Measurements from ENCODE around the gene TLR4. TPM values are rescaled to one million over a fixed set of nuclear protein-coding genes. Genes with fewer than 3 reads are reported as not detected.

Gene TLR4
- polyA plus RNA-seq, 1 donor from 2014 or later, result 0.07 TPM

DNA sequence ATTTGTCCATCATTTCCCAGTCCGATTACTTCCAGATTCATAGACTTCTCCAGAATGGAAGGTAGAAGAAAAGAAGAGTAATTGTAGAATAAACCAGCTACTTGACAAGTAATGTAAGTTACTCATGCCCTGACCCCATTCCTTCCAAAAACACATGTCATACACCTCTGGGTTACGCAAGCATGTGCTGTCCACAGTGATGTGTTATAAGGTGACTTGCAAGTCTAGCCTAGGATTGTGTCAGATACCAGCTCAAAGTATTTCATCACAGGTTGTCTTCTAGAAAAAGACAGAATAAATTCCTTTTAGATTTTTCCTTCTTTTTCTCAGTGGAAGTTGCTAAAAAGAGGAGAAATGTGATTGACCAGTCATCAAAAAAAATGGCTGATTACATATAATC is 8.0 kb upstream of the TLR4 start:
- H3K27me3 ChIP-seq (ENCODE audit: insufficient read depth, low read depth, low read length), result no peaks in the 10 kb centered on the region
- H2AFZ ChIP-seq (ENCODE audit: low read depth, low read length), result no peak overlapping the region
- H3K79me2 ChIP-seq (replicated peaks; ENCODE audit: insufficient read depth, low read length), result no peaks in the 10 kb centered on the region
- H3K27ac ChIP-seq (ENCODE audit: low read length), result no peak overlapping the region
- no peak overlapping the region for H3K4me3 ChIP-seq (ENCODE audit: low read length)
- TF ChIP-seq MXI1 (conservative IDR thresholded peaks at IDR 0.05; ENCODE audit: poor library complexity, severe bottlenecking), result no peak
- TF ChIP-seq, protein P1, sequence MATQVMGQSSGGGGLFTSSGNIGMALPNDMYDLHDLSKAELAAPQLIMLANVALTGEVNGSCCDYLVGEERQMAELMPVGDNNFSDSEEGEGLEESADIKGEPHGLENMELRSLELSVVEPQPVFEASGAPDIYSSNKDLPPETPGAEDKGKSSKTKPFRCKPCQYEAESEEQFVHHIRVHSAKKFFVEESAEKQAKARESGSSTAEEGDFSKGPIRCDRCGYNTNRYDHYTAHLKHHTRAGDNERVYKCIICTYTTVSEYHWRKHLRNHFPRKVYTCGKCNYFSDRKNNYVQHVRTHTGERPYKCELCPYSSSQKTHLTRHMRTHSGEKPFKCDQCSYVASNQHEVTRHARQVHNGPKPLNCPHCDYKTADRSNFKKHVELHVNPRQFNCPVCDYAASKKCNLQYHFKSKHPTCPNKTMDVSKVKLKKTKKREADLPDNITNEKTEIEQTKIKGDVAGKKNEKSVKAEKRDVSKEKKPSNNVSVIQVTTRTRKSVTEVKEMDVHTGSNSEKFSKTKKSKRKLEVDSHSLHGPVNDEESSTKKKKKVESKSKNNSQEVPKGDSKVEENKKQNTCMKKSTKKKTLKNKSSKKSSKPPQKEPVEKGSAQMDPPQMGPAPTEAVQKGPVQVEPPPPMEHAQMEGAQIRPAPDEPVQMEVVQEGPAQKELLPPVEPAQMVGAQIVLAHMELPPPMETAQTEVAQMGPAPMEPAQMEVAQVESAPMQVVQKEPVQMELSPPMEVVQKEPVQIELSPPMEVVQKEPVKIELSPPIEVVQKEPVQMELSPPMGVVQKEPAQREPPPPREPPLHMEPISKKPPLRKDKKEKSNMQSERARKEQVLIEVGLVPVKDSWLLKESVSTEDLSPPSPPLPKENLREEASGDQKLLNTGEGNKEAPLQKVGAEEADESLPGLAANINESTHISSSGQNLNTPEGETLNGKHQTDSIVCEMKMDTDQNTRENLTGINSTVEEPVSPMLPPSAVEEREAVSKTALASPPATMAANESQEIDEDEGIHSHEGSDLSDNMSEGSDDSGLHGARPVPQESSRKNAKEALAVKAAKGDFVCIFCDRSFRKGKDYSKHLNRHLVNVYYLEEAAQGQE (IDR thresholded peaks at IDR 0.05; ENCODE audit: borderline replicate concordance), result no peak
- no peak for TF ChIP-seq RAD21 (conservative IDR thresholded peaks at IDR 0.05)
- no peak for TF ChIP-seq EP300 (conservative IDR thresholded peaks at IDR 0.05; ENCODE audit: poor library complexity, severe bottlenecking)
- TF ChIP-seq TAF1 (IDR thresholded peaks at IDR 0.05; ENCODE audit: low read depth), result no peak
- peaks cover 5% of the 10 kb centered on the region for H3K9me3 ChIP-seq (ENCODE audit: low read length)
- H3K9ac ChIP-seq (ENCODE audit: low read length), result no peak overlapping the region
- no peaks in the 10 kb centered on the region for H3K9me2 ChIP-seq (ENCODE audit: insufficient read depth, low read length)
- H3K4me2 ChIP-seq (ENCODE audit: low read length), result no peak overlapping the region
- H3F3A ChIP-seq (ENCODE audit: insufficient read depth, low read length, poor library complexity, severe bottlenecking), result no peaks in the 10 kb centered on the region
- no peaks in the 10 kb centered on the region for H4K20me1 ChIP-seq (ENCODE audit: insufficient read depth)
- no peaks in the 10 kb centered on the region for H3K36me3 ChIP-seq (ENCODE audit: insufficient read depth, low read length)

DNA sequence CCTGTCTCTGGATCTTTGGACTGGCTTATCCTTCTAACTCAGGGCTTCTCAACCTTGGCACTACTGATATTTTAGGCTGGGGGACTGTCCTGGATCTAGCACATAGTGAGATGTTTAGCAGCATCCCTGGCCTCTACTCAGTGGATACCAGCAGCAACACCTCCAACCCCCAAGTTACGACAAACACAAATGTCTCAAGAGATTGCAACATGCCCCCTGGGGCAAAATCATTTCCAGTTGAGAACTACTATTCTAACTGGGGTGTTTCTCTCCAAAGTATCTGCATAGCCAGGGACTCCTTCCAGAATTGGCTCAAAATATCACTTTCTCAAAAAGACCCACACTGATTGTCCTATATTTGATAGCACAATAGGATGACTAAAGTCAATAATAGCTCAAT is 7.2 kb upstream of the TLR4 start:
- no peaks in the 10 kb centered on the region for H4K20me1 ChIP-seq (ENCODE audit: insufficient read depth)
- peaks cover 5% of the 10 kb centered on the region for H3K9me3 ChIP-seq (ENCODE audit: low read length)
- TF ChIP-seq, protein P1 (IDR thresholded peaks at IDR 0.05; ENCODE audit: borderline replicate concordance), result no peak
- no peak for TF ChIP-seq MXI1 (conservative IDR thresholded peaks at IDR 0.05; ENCODE audit: poor library complexity, severe bottlenecking)
- no peaks in the 10 kb centered on the region for H3K36me3 ChIP-seq (ENCODE audit: insufficient read depth, low read length)
- no peaks in the 10 kb centered on the region for H3K9me2 ChIP-seq (ENCODE audit: insufficient read depth, low read length)
- H3F3A ChIP-seq (ENCODE audit: insufficient read depth, low read length, poor library complexity, severe bottlenecking), result no peaks in the 10 kb centered on the region
- no peak overlapping the region for H3K27ac ChIP-seq (ENCODE audit: low read length)
- H3K4me3 ChIP-seq (ENCODE audit: low read length), result no peak overlapping the region
- no peaks in the 10 kb centered on the region for H3K27me3 ChIP-seq (ENCODE audit: insufficient read depth, low read depth, low read length)
- H3K79me2 ChIP-seq (replicated peaks; ENCODE audit: insufficient read depth, low read length), result no peaks in the 10 kb centered on the region
- H3K4me2 ChIP-seq (ENCODE audit: low read length), result no peak overlapping the region
- no peak overlapping the region for H2AFZ ChIP-seq (ENCODE audit: low read depth, low read length)
- H3K9ac ChIP-seq (ENCODE audit: low read length), result no peak overlapping the region

DNA sequence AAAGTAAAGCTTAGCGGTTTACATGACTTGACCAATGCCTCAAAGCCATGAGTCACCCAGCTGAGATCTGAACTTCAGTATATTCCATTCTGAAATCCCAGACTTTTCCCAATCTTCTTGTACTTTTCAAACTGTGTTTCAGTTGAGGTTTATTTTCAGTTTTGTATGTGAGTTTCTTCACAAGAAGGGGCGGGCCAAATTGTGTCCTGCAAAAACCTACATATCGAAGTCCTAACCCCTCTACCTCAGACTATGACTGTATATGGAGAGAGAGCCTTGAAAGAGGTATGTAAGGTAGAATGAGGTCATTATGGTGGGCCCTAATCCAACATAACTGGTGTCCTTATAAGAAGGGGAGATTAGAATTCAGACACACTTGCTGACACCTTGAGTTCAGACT is 666 bp upstream of the TLR4 start:
- no peak overlapping the region for H3K9ac ChIP-seq (ENCODE audit: low read length)
- H3K4me3 ChIP-seq (ENCODE audit: low read length), result no peak overlapping the region
- H4K20me1 ChIP-seq (ENCODE audit: insufficient read depth), result no peaks in the 10 kb centered on the region
- no peaks in the 10 kb centered on the region for H3K79me2 ChIP-seq (replicated peaks; ENCODE audit: insufficient read depth, low read length)
- TF ChIP-seq, protein P2, sequence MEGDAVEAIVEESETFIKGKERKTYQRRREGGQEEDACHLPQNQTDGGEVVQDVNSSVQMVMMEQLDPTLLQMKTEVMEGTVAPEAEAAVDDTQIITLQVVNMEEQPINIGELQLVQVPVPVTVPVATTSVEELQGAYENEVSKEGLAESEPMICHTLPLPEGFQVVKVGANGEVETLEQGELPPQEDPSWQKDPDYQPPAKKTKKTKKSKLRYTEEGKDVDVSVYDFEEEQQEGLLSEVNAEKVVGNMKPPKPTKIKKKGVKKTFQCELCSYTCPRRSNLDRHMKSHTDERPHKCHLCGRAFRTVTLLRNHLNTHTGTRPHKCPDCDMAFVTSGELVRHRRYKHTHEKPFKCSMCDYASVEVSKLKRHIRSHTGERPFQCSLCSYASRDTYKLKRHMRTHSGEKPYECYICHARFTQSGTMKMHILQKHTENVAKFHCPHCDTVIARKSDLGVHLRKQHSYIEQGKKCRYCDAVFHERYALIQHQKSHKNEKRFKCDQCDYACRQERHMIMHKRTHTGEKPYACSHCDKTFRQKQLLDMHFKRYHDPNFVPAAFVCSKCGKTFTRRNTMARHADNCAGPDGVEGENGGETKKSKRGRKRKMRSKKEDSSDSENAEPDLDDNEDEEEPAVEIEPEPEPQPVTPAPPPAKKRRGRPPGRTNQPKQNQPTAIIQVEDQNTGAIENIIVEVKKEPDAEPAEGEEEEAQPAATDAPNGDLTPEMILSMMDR (IDR thresholded peaks at IDR 0.05; ENCODE audit: poor library complexity, severe bottlenecking), result no peak
- no peak for TF ChIP-seq MXI1 (conservative IDR thresholded peaks at IDR 0.05; ENCODE audit: poor library complexity, severe bottlenecking)
- TF ChIP-seq SMC3 (conservative IDR thresholded peaks at IDR 0.05; ENCODE audit: poor library complexity), result no peak
- TF ChIP-seq POLR2AphosphoS5 (IDR thresholded peaks at IDR 0.05), result no peak
- no peak for TF ChIP-seq EP300 (conservative IDR thresholded peaks at IDR 0.05; ENCODE audit: poor library complexity, severe bottlenecking)
- TF ChIP-seq EZH2 (IDR thresholded peaks at IDR 0.05; ENCODE audit: borderline replicate concordance, insufficient read depth, low read length, poor library complexity, severe bottlenecking), result no peak
- TF ChIP-seq, protein P1 (IDR thresholded peaks at IDR 0.05; ENCODE audit: borderline replicate concordance), result no peak
- no peak for TF ChIP-seq TAF1 (IDR thresholded peaks at IDR 0.05; ENCODE audit: low read depth)
- TF ChIP-seq RAD21 (conservative IDR thresholded peaks at IDR 0.05), result no peak
- H3K4me2 ChIP-seq (ENCODE audit: low read length), result no peak overlapping the region
- H3F3A ChIP-seq (ENCODE audit: insufficient read depth, low read length, poor library complexity, severe bottlenecking), result no peaks in the 10 kb centered on the region
- no peaks in the 10 kb centered on the region for H3K9me2 ChIP-seq (ENCODE audit: insufficient read depth, low read length)
- H3K27me3 ChIP-seq (ENCODE audit: insufficient read depth, low read depth, low read length), result no peaks in the 10 kb centered on the region
- H3K36me3 ChIP-seq (ENCODE audit: insufficient read depth, low read length), result no peaks in the 10 kb centered on the region
- no peaks in the 10 kb centered on the region for H3K9me3 ChIP-seq (ENCODE audit: low read length)
- H2AFZ ChIP-seq (ENCODE audit: low read depth, low read length), result no peak overlapping the region
- no peak overlapping the region for H3K27ac ChIP-seq (ENCODE audit: low read length)

All from neural cell (in vitro differentiated cells).